Kidney epithelial cell (primary cell): ENCODE measurements around the gene BHLHA15. TPM values are rescaled to one million over a fixed set of nuclear protein-coding genes. Genes with fewer than 3 reads are reported as not detected.

ENCODE experiments used
- DNase-seq: peaks from one replicate; pipeline ENCODE4 v3.0.0-alpha.2; 2010; ENCODE audit warnings: low read depth
- H3K27me3 ChIP-seq: 2 replicates; pipeline ENCODE4 v1.6.0; 2011; ENCODE audit warnings: low read length; ENCODE audit not compliant: control insufficient read depth, insufficient read depth
- H3K36me3 ChIP-seq: 2 replicates; pipeline ENCODE4 v1.5.1; 2011; ENCODE audit warnings: low read length; ENCODE audit not compliant: control insufficient read depth, insufficient read depth
- H3K4me3 ChIP-seq: 2 replicates; pipeline ENCODE4 v1.5.1; 2011; ENCODE audit warnings: low read depth, mild to moderate bottlenecking, control low read depth, low read length
- total RNA-seq: library from RNA; depleted of rRNA; stranded (reverse); fragments of >200 nt; gene quantifications from 2 replicates; pipeline ENCODE4 v1.2.3, GENCODE V29; 2015
- TF ChIP-seq, protein P1 (sequence below): IDR thresholded peaks from 2 replicates; pipeline ENCODE4 v1.5.1; 2011; ENCODE audit warnings: mild to moderate bottlenecking, moderate library complexity, low read length, control low read depth, inconsistent platforms; ENCODE audit not compliant: insufficient read depth, poor library complexity, severe bottlenecking

The BHLHA15 gene
- total RNA-seq, 1 donor from 2014 or later = 8.1 TPM

DNA sequence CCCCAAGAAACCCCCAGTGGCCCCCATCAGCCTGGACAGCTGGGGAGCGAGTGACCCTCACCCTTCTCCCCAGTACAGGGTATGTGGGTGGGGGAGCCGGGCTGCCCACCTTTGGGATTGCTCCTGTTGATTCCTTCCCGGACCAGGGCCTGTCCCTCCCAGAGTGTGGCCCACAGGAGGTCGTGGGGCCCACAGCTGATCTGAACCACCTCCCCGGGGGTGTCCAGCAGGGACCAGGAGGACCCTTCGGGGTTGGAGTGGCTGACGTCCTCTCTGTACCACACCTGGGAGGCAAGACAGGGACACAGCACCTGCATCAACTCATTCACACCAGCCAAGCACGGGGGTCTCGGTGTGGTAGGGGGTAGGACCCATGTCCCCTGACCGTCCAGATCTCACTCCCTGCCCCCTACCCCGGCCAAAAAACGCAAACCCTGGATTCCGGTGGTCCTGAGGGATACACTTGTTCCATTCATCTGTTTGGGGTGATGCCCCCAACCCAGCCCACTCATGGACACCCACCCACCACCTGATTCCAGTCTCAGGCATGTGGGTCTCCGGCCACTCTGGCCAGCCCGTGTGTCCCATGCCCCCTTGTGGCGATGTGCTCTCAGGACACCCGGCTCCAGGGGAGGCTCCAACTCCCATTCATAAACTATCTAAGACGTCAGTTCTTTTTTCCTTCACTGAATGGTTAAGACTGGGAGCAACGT, 29.9 kb downstream of the BHLHA15 start:
- H3K36me3 ChIP-seq = peaks cover 2% of the 10 kb centered on the region
- no peak for DNase-seq
- H3K4me3 ChIP-seq = no peak overlapping the region
- TF ChIP-seq, protein P1, sequence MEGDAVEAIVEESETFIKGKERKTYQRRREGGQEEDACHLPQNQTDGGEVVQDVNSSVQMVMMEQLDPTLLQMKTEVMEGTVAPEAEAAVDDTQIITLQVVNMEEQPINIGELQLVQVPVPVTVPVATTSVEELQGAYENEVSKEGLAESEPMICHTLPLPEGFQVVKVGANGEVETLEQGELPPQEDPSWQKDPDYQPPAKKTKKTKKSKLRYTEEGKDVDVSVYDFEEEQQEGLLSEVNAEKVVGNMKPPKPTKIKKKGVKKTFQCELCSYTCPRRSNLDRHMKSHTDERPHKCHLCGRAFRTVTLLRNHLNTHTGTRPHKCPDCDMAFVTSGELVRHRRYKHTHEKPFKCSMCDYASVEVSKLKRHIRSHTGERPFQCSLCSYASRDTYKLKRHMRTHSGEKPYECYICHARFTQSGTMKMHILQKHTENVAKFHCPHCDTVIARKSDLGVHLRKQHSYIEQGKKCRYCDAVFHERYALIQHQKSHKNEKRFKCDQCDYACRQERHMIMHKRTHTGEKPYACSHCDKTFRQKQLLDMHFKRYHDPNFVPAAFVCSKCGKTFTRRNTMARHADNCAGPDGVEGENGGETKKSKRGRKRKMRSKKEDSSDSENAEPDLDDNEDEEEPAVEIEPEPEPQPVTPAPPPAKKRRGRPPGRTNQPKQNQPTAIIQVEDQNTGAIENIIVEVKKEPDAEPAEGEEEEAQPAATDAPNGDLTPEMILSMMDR = peak; percentile 75
- no peaks in the 10 kb centered on the region for H3K27me3 ChIP-seq

DNA sequence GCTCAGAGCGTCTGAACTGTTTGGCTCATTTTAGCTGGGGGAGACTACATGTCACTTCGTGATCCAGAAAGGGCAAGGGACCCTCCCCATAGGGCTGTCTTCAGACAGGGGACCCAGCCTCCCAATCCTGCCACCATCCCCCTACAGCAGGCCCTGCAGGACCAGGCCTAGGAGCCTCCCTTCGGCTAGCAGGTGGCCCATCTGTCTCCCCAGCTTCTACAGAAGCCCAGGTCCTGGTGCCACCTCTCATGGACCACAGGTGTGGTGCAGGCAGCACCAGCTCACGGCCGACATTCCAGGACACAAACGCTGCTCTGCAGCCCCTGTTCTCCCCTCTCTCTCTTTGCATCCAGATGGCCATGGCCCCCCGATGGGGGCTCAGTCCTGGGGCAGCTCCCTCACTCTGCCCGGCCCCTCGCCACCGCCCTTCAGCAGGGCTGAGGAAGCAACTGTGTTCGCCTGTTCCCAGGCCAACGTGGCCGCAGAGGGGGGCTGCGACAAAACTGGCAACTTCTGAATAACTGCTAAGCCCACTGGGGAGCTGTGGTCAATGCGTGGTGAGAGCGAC, 30.5 kb downstream of the BHLHA15 start:
- TF ChIP-seq, protein P1 = no peak

DNA sequence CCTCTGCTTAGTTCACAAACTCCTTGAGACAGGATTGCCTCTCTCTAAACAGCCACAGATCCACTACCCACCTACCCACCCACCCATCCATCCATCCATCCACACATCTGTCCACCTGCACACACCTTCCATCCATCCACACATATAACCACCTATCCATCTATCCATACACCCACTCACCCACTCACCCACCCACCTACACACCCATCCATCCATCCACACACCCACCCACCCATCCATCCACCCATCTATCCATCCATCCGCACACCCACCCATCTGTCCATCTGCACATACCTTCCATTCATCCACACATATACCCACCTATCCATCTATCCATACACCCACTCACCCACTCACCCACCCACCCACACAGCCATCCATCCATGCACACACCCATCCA, 31.1 kb downstream of the BHLHA15 start:
- no peak for DNase-seq
- TF ChIP-seq, protein P1 = no peak
- no peaks in the 10 kb centered on the region for H3K27me3 ChIP-seq
- H3K4me3 ChIP-seq = no peak overlapping the region
- peaks cover 2% of the 10 kb centered on the region for H3K36me3 ChIP-seq

More for the DNA sequence above, 30.5 kb downstream of the BHLHA15 start:
- Histone ChIP-seq H3K4me3 (no peak overlapping the region), H3K36me3 (peaks cover 2% of the 10 kb centered on the region), H3K27me3 (no peaks in the 10 kb centered on the region)
- DNase-seq = no peak

DNA sequence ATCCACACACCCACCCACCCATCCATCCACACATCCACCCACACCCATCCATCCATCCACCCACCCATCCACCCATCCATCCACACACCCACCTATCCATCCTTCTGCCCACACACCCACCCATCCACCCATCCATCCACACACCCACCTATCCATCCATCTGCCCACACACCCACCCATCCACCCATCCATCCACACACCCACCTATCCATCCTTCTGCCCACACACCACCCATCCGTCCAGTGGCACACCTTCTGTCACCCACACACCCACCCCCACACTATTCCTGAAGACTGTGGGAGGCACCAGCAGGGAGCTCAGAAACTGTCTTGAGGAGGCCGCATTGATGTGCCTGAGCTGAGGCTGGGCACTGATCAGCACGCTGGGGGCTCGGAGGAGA, 31.7 kb downstream of the BHLHA15 start:
- H3K36me3 ChIP-seq = peaks cover 2% of the 10 kb centered on the region
- TF ChIP-seq, protein P1 = no peak
- H3K4me3 ChIP-seq = no peak overlapping the region
- no peaks in the 10 kb centered on the region for H3K27me3 ChIP-seq
- DNase-seq = no peak

DNA sequence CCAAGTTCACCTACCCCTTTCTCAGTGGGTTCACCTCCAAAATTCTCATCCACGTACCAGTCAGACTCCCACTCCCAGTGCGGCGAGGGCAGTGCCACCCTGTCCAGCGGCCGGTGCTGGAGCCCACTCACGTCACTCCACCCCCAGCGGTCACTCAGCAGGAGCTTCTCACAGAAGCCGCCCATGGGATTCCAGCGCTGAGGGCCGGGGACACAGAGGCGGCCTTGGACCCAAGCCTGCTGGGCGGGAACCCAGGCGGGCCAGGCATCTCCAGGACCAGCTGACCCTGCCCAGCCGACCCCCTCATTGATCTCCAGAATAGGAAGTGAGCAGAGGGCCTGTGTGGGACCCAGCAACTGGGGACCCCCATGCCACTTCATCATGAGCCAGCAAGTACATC, 33.6 kb downstream of the BHLHA15 start:
- no peaks in the 10 kb centered on the region for H3K27me3 ChIP-seq
- H3K36me3 ChIP-seq = peaks cover 2% of the 10 kb centered on the region
- TF ChIP-seq, protein P1 = no peak
- no peak for DNase-seq
- H3K4me3 ChIP-seq = no peak overlapping the region
